Keratinocyte (primary cell): ENCODE measurements around the gene NPIPB8. TPM values are rescaled to one million over a fixed set of nuclear protein-coding genes. Genes with fewer than 3 reads are reported as not detected.

Experiments
- DNase-seq: peaks from one replicate; pipeline ENCODE4 v3.0.0-alpha.2; 2011; ENCODE audit warnings: low read depth, missing footprints, low spot score
- FAIRE-seq: peaks from 2 replicates; lab custom pipeline; 2011; peaks lifted over from hg19 to GRCh38; lab: Jason Lieb, UNC
- H2AFZ ChIP-seq: 2 replicates; pipeline ENCODE4 v1.6.0; 2012; ENCODE audit warnings: low read length, control low read depth, inconsistent platforms; ENCODE audit not compliant: control insufficient read depth
- H3K27ac ChIP-seq: 2 replicates; pipeline ENCODE4 v1.5.1; 2011; ENCODE audit warnings: low read length; ENCODE audit not compliant: control insufficient read depth, insufficient read depth
- H3K27me3 ChIP-seq: 3 replicates; pipeline ENCODE4 v1.6.0; 2011; ENCODE audit warnings: low read length; ENCODE audit not compliant: control insufficient read depth, insufficient read depth; ENCODE audit errors: extremely low read depth
- H3K36me3 ChIP-seq, 2 experiments: 2 replicates in 1 of 2; 3 replicates in 1 of 2; pipeline ENCODE4 v1.5.1; 2011; ENCODE audit warnings: low read length in 2 of 2, mild to moderate bottlenecking in 1 of 2; ENCODE audit not compliant: control insufficient read depth in 2 of 2, insufficient read depth in 2 of 2; ENCODE audit errors: extremely low read depth in 1 of 2
- H3K4me1 ChIP-seq: 3 replicates; pipeline ENCODE4 v1.5.1; 2011; ENCODE audit warnings: low read length; ENCODE audit not compliant: control insufficient read depth, insufficient read depth; ENCODE audit errors: extremely low read depth
- H3K4me2 ChIP-seq: 3 replicates; pipeline ENCODE4 v1.6.0; 2011; ENCODE audit warnings: low read depth, low read length; ENCODE audit not compliant: control insufficient read depth, insufficient read depth; ENCODE audit errors: extremely low read depth
- H3K4me3 ChIP-seq, 3 experiments: fragments of 200-600 bp in 1 of 3; sonication (generic) in 1 of 3; 2 replicates in 2 of 3; 3 replicates in 1 of 3; pipeline ENCODE4 v1.5.1; 2011 to 2016; ENCODE audit warnings: low read length in 3 of 3, mild to moderate bottlenecking in 3 of 3, control low read depth in 2 of 3, inconsistent platforms in 1 of 3, low read depth in 1 of 3, mixed read lengths in 1 of 3, mixed run types in 1 of 3, moderate library complexity in 1 of 3; ENCODE audit not compliant: control insufficient read depth in 2 of 3, insufficient read depth in 2 of 3; ENCODE audit errors: extremely low read depth in 1 of 3
- H3K79me2 ChIP-seq: 2 replicates; pipeline ENCODE4 v1.6.0; 2012; ENCODE audit warnings: low read length; ENCODE audit not compliant: control insufficient read depth, insufficient read depth
- H3K9ac ChIP-seq: 3 replicates; pipeline ENCODE4 v1.6.0; 2011; ENCODE audit warnings: low read length; ENCODE audit not compliant: control insufficient read depth, insufficient read depth; ENCODE audit errors: extremely low read depth
- H3K9me1 ChIP-seq: 3 replicates; pipeline ENCODE4 v1.6.0; 2011; ENCODE audit warnings: low read length; ENCODE audit not compliant: control insufficient read depth, insufficient read depth; ENCODE audit errors: extremely low read depth
- H3K9me3 ChIP-seq: 2 replicates; pipeline ENCODE4 v1.5.1; 2012; ENCODE audit warnings: low read depth, low read length; ENCODE audit not compliant: control insufficient read depth
- H4K20me1 ChIP-seq: 3 replicates; pipeline ENCODE4 v1.6.0; 2011; ENCODE audit warnings: low read length; ENCODE audit not compliant: control insufficient read depth, insufficient read depth; ENCODE audit errors: extremely low read depth
- CTCF ChIP-seq, 3 experiments: IDR thresholded peaks in 1 of 3; conservative IDR thresholded peaks in 1 of 3; optimal IDR thresholded peaks in 1 of 3; 2 replicates in 2 of 3; 3 replicates in 1 of 3; pipeline versions ENCODE3 to v1.5.1; 2011; ENCODE audit warnings: low read length in 3 of 3, mild to moderate bottlenecking in 3 of 3, moderate library complexity in 2 of 3, control low read depth in 1 of 3, inconsistent platforms in 1 of 3; ENCODE audit not compliant: insufficient read depth in 2 of 3; ENCODE audit errors: extremely low read depth in 1 of 3
- EZH2 ChIP-seq: IDR thresholded peaks from one replicate; pipeline ENCODE4 v1.6.1; 2012; ENCODE audit warnings: inconsistent platforms, mild to moderate bottlenecking, low read length, moderate library complexity
- dilution Hi-C: fragments of 300-500 bp; cut with MboI; formaldehyde crosslinking; loops from one replicate; pipeline ENCODE4 v1.7.0; 2020; ENCODE audit warnings: low sequenced_read_pairs; ENCODE audit not compliant: extremely low pct_ligation_motif_present
- polyA plus RNA-seq, 5 experiments: library from polyadenylated mRNA; depleted of rRNA in 3 of 5; stranded (reverse) in 3 of 5; stranded (forward) in 1 of 5; unstranded in 1 of 5; fragments of >200 nt; gene quantifications; 1 replicate in 1 of 5; 2 replicates in 3 of 5; 3 replicates in 1 of 5; pipeline versions ENCODE4 v1.2.1 to v1.2.3, GENCODE V29; 2011 to 2012; ENCODE audit warnings: missing spikeins in 2 of 5, low read depth in 1 of 5, low replicate concordance in 1 of 5

The NPIPB8 gene
- polyA plus RNA-seq, 1 donor (not counting 4 experiments of a cell fraction or from before 2014, with no cell fraction given) = 0.41 TPM

- dilution Hi-C loops = no loop called here
- H3K27ac ChIP-seq = no peak overlapping the region
- H3K9me3 ChIP-seq = no peaks in the 10 kb centered on the region
- H3K4me1 ChIP-seq = no peaks in the 10 kb centered on the region
- H3K36me3 ChIP-seq = no peaks in the 10 kb centered on the region
- no peaks in the 10 kb centered on the region for H3K9me1 ChIP-seq
- H3K4me2 ChIP-seq = no peak overlapping the region
- no peak overlapping the region for H2AFZ ChIP-seq
- TF ChIP-seq EZH2 (no peak), CTCF (optimal IDR thresholded peaks at IDR 0.05 in 1 of 3, IDR thresholded peaks at IDR 0.05 in 1 of 3, conservative IDR thresholded peaks at IDR 0.05 in 1 of 3; ENCODE audit: extremely low read depth in 1 of 3, insufficient read depth in 2 of 3, low read length in 3 of 3) (no peak)
- H3K9ac ChIP-seq = no peak overlapping the region
- no peak overlapping the region for H3K4me3 ChIP-seq
- no peaks in the 10 kb centered on the region for H3K79me2 ChIP-seq
- DNase-seq (no peak), FAIRE-seq (no peak)
- H4K20me1 ChIP-seq = no peaks in the 10 kb centered on the region
- H3K27me3 ChIP-seq = no peaks in the 10 kb centered on the region
Observed at GRCh38 chr16:28602529-28602928, 35.3 kb upstream of the NPIPB8 start.

GRCh38 chr16:28603381-28604185, 34.3 kb upstream of the NPIPB8 start:
- Histone ChIP-seq H3K27ac (no peak overlapping the region), H3K9me3 (no peaks in the 10 kb centered on the region), H3K79me2 (no peaks in the 10 kb centered on the region), H3K4me3 (no peak overlapping the region), H3K9me1 (no peaks in the 10 kb centered on the region), H3K4me1 (no peaks in the 10 kb centered on the region), H3K27me3 (no peaks in the 10 kb centered on the region), H3K36me3 (no peaks in the 10 kb centered on the region), H2AFZ (no peak overlapping the region), H3K4me2 (no peak overlapping the region), H4K20me1 (no peaks in the 10 kb centered on the region), H3K9ac (no peak overlapping the region)
- dilution Hi-C loops = no loop called here
- TF ChIP-seq EZH2 (no peak), CTCF (optimal IDR thresholded peaks at IDR 0.05 in 1 of 3, IDR thresholded peaks at IDR 0.05 in 1 of 3, conservative IDR thresholded peaks at IDR 0.05 in 1 of 3; ENCODE audit: extremely low read depth in 1 of 3, insufficient read depth in 2 of 3, low read length in 3 of 3) (no peak)
- no peak for FAIRE-seq
- no peak for DNase-seq
